Measurements from ENCODE around the gene BAG5.

GRCh38 chr14:103528146-103528586 is 34.3 kb downstream of the BAG5 start:
- TF ChIP-seq CTCF (conservative IDR thresholded peaks at IDR 0.05) (no peak), EZH2 (IDR thresholded peaks at IDR 0.05; ENCODE audit: low read depth) (no peak)
